K562 (cell line): Measurements from ENCODE around the gene VMP1. TPM values are rescaled to one million over a fixed set of nuclear protein-coding genes. Genes with fewer than 3 reads are reported as not detected.
A peak's percentile ranks its signal among the peaks of the same experiment; 100 is the strongest.

Experiments used
- ATAC-seq: fragments of 200-7000 bp; cut with Tn5 transposase; 3 replicates; pipeline ENCODE4 v1.9.1; 2020; ENCODE audit warnings: moderate library complexity
- BruUV-seq: library from RNA; stranded (reverse); fragments of 400-500 nt; replicated peaks from 2 replicates; lab custom pipeline; 2021; lab: Mats Ljungman, UMichigan
- CTCF ChIA-PET: fragments of 300-600 bp; formaldehyde crosslinking; extraction: SDS; loops from one replicate; lab custom pipeline; 2021; ENCODE audit warnings: low intra/inter-chr PET ratio; lab: Yijun Ruan, JAX
- POLR2A ChIA-PET: fragments of 300-600, 350-650 bp; sonication (Branson Sonifier 250); formaldehyde crosslinking; extraction: SDS; loops from one replicate; lab custom pipeline; 2021; ENCODE audit warnings: antibody characterized with exemption, inconsistent platforms; lab: Yijun Ruan, JAX
- DNase-seq, 4 experiments: peaks; one replicate each; pipeline versions ENCODE4 v3.0.0 to v3.0.0-alpha.2; 2011 to 2018; ENCODE audit warnings: low spot score in 3 of 4, mixed read lengths in 3 of 4; ENCODE audit errors: extremely low read depth in 1 of 4
- FAIRE-seq: peaks from 2 replicates; lab custom pipeline; 2011; peaks lifted over from hg19 to GRCh38; lab: Jason Lieb, UNC
- H2AFZ ChIP-seq: 2 replicates; pipeline ENCODE4 v1.6.0; 2011; ENCODE audit warnings: low read depth, low read length, control low read depth, inconsistent platforms
- H3K27ac ChIP-seq: fragments of 200-600 bp; 3 replicates; pipeline ENCODE4 v1.8.0; 2011; ENCODE audit warnings: low read depth, mild to moderate bottlenecking, control low read depth, inconsistent platforms, low read length, moderate library complexity, mixed read lengths; ENCODE audit errors: extremely low read depth
- H3K27me3 ChIP-seq, 2 experiments: fragments of 300-600 bp in 1 of 2; 2 replicates in 1 of 2; 3 replicates in 1 of 2; pipeline versions ENCODE4 v1.6.0 to v1.8.0; 2011; ENCODE audit warnings: inconsistent platforms in 2 of 2, low read length in 2 of 2, mild to moderate bottlenecking in 1 of 2, mixed read lengths in 1 of 2, moderate library complexity in 1 of 2; ENCODE audit not compliant: control insufficient read depth in 2 of 2, insufficient read depth in 2 of 2
- H3K36me3 ChIP-seq: fragments of 300-600 bp; 3 replicates; pipeline ENCODE4 v1.8.0; 2011; ENCODE audit warnings: mild to moderate bottlenecking, low read length, inconsistent platforms; ENCODE audit not compliant: control insufficient read depth, insufficient read depth
- H3K4me1 ChIP-seq, 2 experiments: fragments of 200-600 bp in 1 of 2; replicated peaks in 1 of 2; 2 replicates in 1 of 2; 3 replicates in 1 of 2; pipeline versions ENCODE4 v1.5.1 to v1.8.0; 2011; ENCODE audit warnings: inconsistent platforms in 2 of 2, low read length in 2 of 2, mild to moderate bottlenecking in 1 of 2, mixed read lengths in 1 of 2, moderate library complexity in 1 of 2; ENCODE audit not compliant: control insufficient read depth in 2 of 2, insufficient read depth in 2 of 2
- H3K4me2 ChIP-seq: 2 replicates; pipeline ENCODE4 v1.6.1; 2011; ENCODE audit warnings: low read length, control low read depth, inconsistent platforms, mixed read lengths; ENCODE audit not compliant: insufficient read depth
- H3K4me3 ChIP-seq: fragments of 200-600 bp; sonication (generic), shearing (Covaris generic); 2 replicates; pipeline ENCODE4 v1.5.1; 2016; ENCODE audit warnings: control low read depth, inconsistent platforms
- H3K79me2 ChIP-seq: fragments of 200-600 bp; 3 replicates; pipeline ENCODE4 v1.8.0; 2011; ENCODE audit warnings: low read length, inconsistent platforms; ENCODE audit not compliant: control insufficient read depth, insufficient read depth
- H3K9ac ChIP-seq, 2 experiments: 2 replicates each; pipeline versions ENCODE4 v1.6.0 to v1.6.1; 2011; ENCODE audit warnings: low read depth in 2 of 2, low read length in 2 of 2, control low read depth in 1 of 2, inconsistent platforms in 1 of 2, mild to moderate bottlenecking in 1 of 2, mixed read lengths in 1 of 2; ENCODE audit not compliant: insufficient read depth in 1 of 2
- H3K9me1 ChIP-seq: one replicate; pipeline ENCODE4 v1.6.0; 2011; ENCODE audit warnings: inconsistent platforms, mild to moderate bottlenecking, low read length, moderate library complexity; ENCODE audit not compliant: control insufficient read depth, insufficient read depth
- H3K9me3 ChIP-seq: replicated peaks from 2 replicates; pipeline ENCODE4 v1.5.1; 2011; ENCODE audit warnings: low read depth, low read length, inconsistent platforms; ENCODE audit not compliant: control insufficient read depth, insufficient read depth
- H4K20me1 ChIP-seq: replicated peaks from 2 replicates; pipeline ENCODE4 v1.6.1; 2011; ENCODE audit warnings: low read length, inconsistent platforms, mixed read lengths; ENCODE audit not compliant: control insufficient read depth, insufficient read depth
- C11orf30 ChIP-seq: fragments of 450-650 bp; IDR thresholded peaks from 2 replicates; pipeline ENCODE4 v1.6.1; 2016; ENCODE audit warnings: low read depth, mild to moderate bottlenecking
- CBX3 ChIP-seq, 2 experiments: IDR thresholded peaks; 1 replicate in 1 of 2; 2 replicates in 1 of 2; pipeline ENCODE4 v1.6.1; 2012; ENCODE audit warnings: inconsistent platforms in 2 of 2, low read length in 2 of 2, borderline replicate concordance in 1 of 2, control low read depth in 1 of 2
- CBX5 ChIP-seq: IDR thresholded peaks from 2 replicates; pipeline ENCODE4 v1.6.1; 2014; ENCODE audit warnings: low read depth, borderline replicate concordance
- CREB1 ChIP-seq, 2 experiments: sonication (generic) in 1 of 2; formaldehyde crosslinking in 1 of 2; IDR thresholded peaks; 2 replicates each; pipeline versions ENCODE4 v1.6.1 to v1.8.0; 2012 to 2022; ENCODE audit warnings: inconsistent platforms in 1 of 2, mild to moderate bottlenecking in 1 of 2, missing genetic modification reagents in 1 of 2, moderate library complexity in 1 of 2
- MAFG ChIP-seq: fragments of 450-650 bp; conservative IDR thresholded peaks from 2 replicates; pipeline ENCODE4 v1.6.1; 2016; ENCODE audit warnings: missing genetic modification characterization, missing compliant biosample characterization
- MEF2A ChIP-seq: IDR thresholded peaks from 2 replicates; pipeline ENCODE4 v1.6.1; 2011; ENCODE audit warnings: low read depth, mild to moderate bottlenecking, low read length, moderate library complexity; ENCODE audit not compliant: control insufficient read depth
- MYC ChIP-seq, 2 experiments: fragments of 250-450 bp in 1 of 2; sonication (Bioruptor Pico) in 1 of 2; IDR thresholded peaks; 2 replicates each; pipeline versions ENCODE4 v1.5.1 to v1.6.1; 2012 to 2021; ENCODE audit warnings: low read depth in 2 of 2, borderline replicate concordance in 1 of 2, improper control_type of control experiment in 1 of 2, low read length in 1 of 2, mild to moderate bottlenecking in 1 of 2, moderate library complexity in 1 of 2
- NFE2 ChIP-seq: IDR thresholded peaks from 2 replicates; pipeline ENCODE4 v1.6.1; 2014; ENCODE audit warnings: antibody characterized with exemption, low read depth
- POLR2H ChIP-seq: IDR thresholded peaks from 2 replicates; pipeline ENCODE4 v1.6.1; 2016; ENCODE audit warnings: missing genetic modification characterization, low read depth, mild to moderate bottlenecking, control low read depth, missing compliant biosample characterization, moderate library complexity
- TAF1 ChIP-seq: IDR thresholded peaks from 2 replicates; pipeline ENCODE4 v1.6.1; 2011; ENCODE audit warnings: mild to moderate bottlenecking, low read length, moderate library complexity; ENCODE audit not compliant: insufficient read depth, control insufficient read depth, severe bottlenecking; ENCODE audit errors: extremely low read depth
- TAF9B ChIP-seq: fragments of 450-650 bp; IDR thresholded peaks from 2 replicates; pipeline ENCODE4 v1.6.1; 2018; ENCODE audit warnings: mild to moderate bottlenecking; ENCODE audit not compliant: partially characterized antibody
- TCF3 ChIP-seq: sonication (generic); formaldehyde crosslinking; IDR thresholded peaks from 2 replicates; pipeline ENCODE4 v1.4.0; 2020; ENCODE audit warnings: mild to moderate bottlenecking, missing genetic modification reagents
- TCF7L2 ChIP-seq: fragments of 150-350 bp; IDR thresholded peaks from 2 replicates; pipeline ENCODE4 v1.6.1; 2016; ENCODE audit warnings: low read depth, mild to moderate bottlenecking, low read length, moderate library complexity
- ZEB2 ChIP-seq: fragments of 450-650 bp; IDR thresholded peaks from 2 replicates; pipeline ENCODE4 v1.6.1; 2016
- ZFP30 ChIP-seq: fragments of 250-450 bp; sonication (Bioruptor Pico); IDR thresholded peaks from 2 replicates; pipeline ENCODE4 v1.8.0; 2022; ENCODE audit warnings: moderate library complexity, mild to moderate bottlenecking, inconsistent platforms, borderline replicate concordance
- ZMIZ1 ChIP-seq, 2 experiments: fragments of 150-350 bp in 1 of 2; IDR thresholded peaks; 2 replicates each; pipeline ENCODE4 v1.6.1; 2012 to 2016; ENCODE audit warnings: low read depth in 2 of 2, low read length in 2 of 2, mild to moderate bottlenecking in 1 of 2, moderate library complexity in 1 of 2
- ZNF316 ChIP-seq: fragments of 450-650 bp; IDR thresholded peaks from 2 replicates; pipeline ENCODE4 v1.6.1; 2016
- WGBS: fragments of 100-300 bp; shearing (Covaris generic); methylation state at CpG from one replicate; pipeline ENCODE4 v1.1.6; 2016; ENCODE audit warnings: low coverage, mixed read lengths; ENCODE audit not compliant: insufficient coverage; ENCODE audit errors: missing lambda C conversion rate; 5-methylcytosine and 5-hydroxymethylcytosine counted together
- in situ Hi-C: fragments of 300-500 bp; cut with MboI; formaldehyde crosslinking; loops from 4 replicates; pipeline ENCODE4 v1.15.0; 2018; ENCODE audit warnings: inconsistent platforms, mixed read lengths
- intact Hi-C: fragments of 100-400 bp; cut with micrococcal nuclease; formaldehyde crosslinking; loops from 2 replicates; pipeline ENCODE4 v1.14.2; 2022
- polyA plus RNA-seq, 8 experiments: library from polyadenylated mRNA; depleted of rRNA in 4 of 8; stranded (reverse) in 5 of 8; unstranded in 3 of 8; fragments of >200 nt; fragmentation: Nextera tagmentation in 2 of 8; fragmentation: Illumina TruSeq in 1 of 8; extraction: Ambion mirVana in 2 of 8; extraction: Trizol in 1 of 8; gene quantifications; 2 replicates each; pipeline versions ENCODE4 v1.2.1 to v1.2.3, GENCODE V29; 2011 to 2014; ENCODE audit warnings: inconsistent platforms in 1 of 8, missing spikeins in 1 of 8
- total RNA-seq, 7 experiments: library from RNA; depleted of rRNA in 6 of 7; stranded (reverse); fragments of >200 nt in 6 of 7; fragmentation: Illumina TruSeq in 2 of 7; extraction: Trizol in 2 of 7; gene quantifications; 2 replicates each; pipeline versions ENCODE4 v1.2.1 to v1.2.3, GENCODE V29; 2011 to 2021; ENCODE audit warnings: low replicate concordance in 1 of 7
- TF ChIP-seq, protein P1 (sequence below): fragments of 450-650 bp; IDR thresholded peaks from 2 replicates; pipeline ENCODE4 v1.6.1; 2017; ENCODE audit warnings: mild to moderate bottlenecking, moderate library complexity

Gene VMP1
- total and polyA plus RNA-seq, 9 of the 15 experiments (the other 6 are each of a cell fraction or from before 2014, with no cell fraction given), result 123 to 304 (median 151) TPM

DNA sequence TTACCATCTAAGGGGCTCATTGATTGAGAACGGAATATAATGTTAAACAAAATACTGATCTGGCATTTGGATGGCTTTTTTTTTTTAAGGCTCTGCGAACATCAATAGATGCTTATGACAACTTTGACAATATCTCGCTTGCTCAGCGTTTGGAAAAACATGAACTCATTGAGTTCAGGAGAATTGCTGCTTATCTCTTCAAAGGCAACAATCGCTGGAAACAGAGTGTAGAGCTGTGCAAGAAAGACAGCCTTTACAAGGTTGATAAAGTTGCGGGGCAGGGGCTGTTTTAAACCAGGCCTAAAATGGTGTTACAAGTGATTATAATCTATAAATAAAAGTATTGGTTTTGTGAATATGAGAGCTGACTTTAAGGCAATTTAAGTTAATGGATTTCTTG lies 22.5 kb upstream of the VMP1 start:
- no peak overlapping the region for H3K9ac ChIP-seq
- H2AFZ ChIP-seq, result no peak overlapping the region
- H3K36me3 ChIP-seq, result peaks cover 96% of the 10 kb centered on the region
- no peaks in the 10 kb centered on the region for H3K9me1 ChIP-seq
- peaks cover 7 to 35% of the 10 kb centered on the region in 2 experiments; a peak in 4 of 5 replicates for H3K4me1 ChIP-seq
- no peak overlapping the region for H3K4me3 ChIP-seq
- no peaks in the 10 kb centered on the region for H3K9me3 ChIP-seq
- H3K27me3 ChIP-seq, result no peaks in the 10 kb centered on the region
- peaks cover 54% of the 10 kb centered on the region for H3K79me2 ChIP-seq
- FAIRE-seq (peak; percentile 89), DNase-seq (peak; percentile 45 to 89 (median 64)), ATAC-seq (peak; percentile 94)
- H3K27ac ChIP-seq, result peak overlapping the region; percentile 44; the same call in 1 of the 3 replicates
- no peak overlapping the region for H3K4me2 ChIP-seq
- intact Hi-C loops (loop anchor here (2.0 kb wide), 1 partner anchor 22 kb away; the partner anchor contains the start of genes PTRH2 and VMP1), in situ Hi-C loops (no loop called here)
- ChIA-PET CTCF (no interaction called here), POLR2A (interaction anchor here (0.6 to 4.6 kb wide), 10 partner anchors 9 to 1982 kb away, joined by 3 to 19 read pairs (median 5); partner anchors contain the start of genes CLTC, PTRH2 and VMP1)
- 0 out of 2 replicates have a peak, but pooled peaks cover 3% of the 10 kb centered on the region for H4K20me1 ChIP-seq
- under 1% methylated on average over 6 of the region's 6 CpGs for WGBS
- no TSS peak for BruUV-seq
- TF ChIP-seq ZMIZ1 (IDR thresholded peaks at IDR 0.05; ENCODE audit: low read depth in 2 of 2, low read length in 2 of 2) (peak in 1 of 2 experiments; percentile 94; a peak in 2 of 4 replicates), MEF2A (0 out of 2 replicates have a peak, but pooled peaks have one; percentile 43), TAF9B (peak; percentile 18), MAFG (tag) (peak; percentile 83), CBX5 (no peak), NFE2 (peak; percentile 74), POLR2H (peak; percentile 48; the same call in 1 of the 2 replicates), CREB1 (IDR thresholded peaks at IDR 0.05) (peak; percentile 39; the same call in 1 of the 2 replicates), CREB1 (CRISPR knock-in tag; IDR thresholded peaks at IDR 0.05) (no peak), MYC (IDR thresholded peaks at IDR 0.05; ENCODE audit: low read depth, low read length) (peak; percentile 63), MYC (CRISPR knock-in tag; IDR thresholded peaks at IDR 0.05; ENCODE audit: borderline replicate concordance, low read depth) (no peak), ZFP30 (CRISPR knock-in tag) (no peak), TAF1 (peak; percentile 30), CBX3 (IDR thresholded peaks at IDR 0.05; ENCODE audit: borderline replicate concordance in 1 of 2, low read length in 2 of 2) (0 out of 3 replicates have a peak, but pooled peaks of 1 of the 2 experiments have one; percentile 58), C11orf30 (peak; percentile 79), ZNF316 (peak; percentile 91), TCF7L2 (no peak), ZEB2 (peak; percentile 58; the same call in 1 of the 2 replicates), TCF3 (CRISPR knock-in tag) (peak; percentile 97)
- TF ChIP-seq, protein P1, sequence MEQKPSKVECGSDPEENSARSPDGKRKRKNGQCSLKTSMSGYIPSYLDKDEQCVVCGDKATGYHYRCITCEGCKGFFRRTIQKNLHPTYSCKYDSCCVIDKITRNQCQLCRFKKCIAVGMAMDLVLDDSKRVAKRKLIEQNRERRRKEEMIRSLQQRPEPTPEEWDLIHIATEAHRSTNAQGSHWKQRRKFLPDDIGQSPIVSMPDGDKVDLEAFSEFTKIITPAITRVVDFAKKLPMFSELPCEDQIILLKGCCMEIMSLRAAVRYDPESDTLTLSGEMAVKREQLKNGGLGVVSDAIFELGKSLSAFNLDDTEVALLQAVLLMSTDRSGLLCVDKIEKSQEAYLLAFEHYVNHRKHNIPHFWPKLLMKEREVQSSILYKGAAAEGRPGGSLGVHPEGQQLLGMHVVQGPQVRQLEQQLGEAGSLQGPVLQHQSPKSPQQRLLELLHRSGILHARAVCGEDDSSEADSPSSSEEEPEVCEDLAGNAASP, result no peak
